Fibroblast of the aortic adventitia (primary cell): ENCODE data around the gene IGF2BP1. TPM values are rescaled to one million over a fixed set of nuclear protein-coding genes. Genes with fewer than 3 reads are reported as not detected.

Experiments
- DNase-seq: peaks from one replicate; pipeline ENCODE4 v3.0.0-alpha.2; 2010; ENCODE audit warnings: low read depth
- H3K4me3 ChIP-seq: 2 replicates; pipeline ENCODE4 v1.5.1; 2011; ENCODE audit warnings: low read depth, mild to moderate bottlenecking, control low read depth, low read length, moderate library complexity
- CTCF ChIP-seq: IDR thresholded peaks from 2 replicates; pipeline ENCODE4 v1.5.1; 2011; ENCODE audit warnings: mild to moderate bottlenecking, low read length, control low read depth, inconsistent platforms; ENCODE audit not compliant: insufficient read depth
- total RNA-seq: library from RNA; depleted of rRNA; stranded (reverse); fragments of >200 nt; gene quantifications from 2 replicates; pipeline ENCODE4 v1.2.3, GENCODE V29; 2012; ENCODE audit warnings: low replicate concordance

The IGF2BP1 gene
- total RNA-seq, 1 donor: 5.0 TPM

DNA sequence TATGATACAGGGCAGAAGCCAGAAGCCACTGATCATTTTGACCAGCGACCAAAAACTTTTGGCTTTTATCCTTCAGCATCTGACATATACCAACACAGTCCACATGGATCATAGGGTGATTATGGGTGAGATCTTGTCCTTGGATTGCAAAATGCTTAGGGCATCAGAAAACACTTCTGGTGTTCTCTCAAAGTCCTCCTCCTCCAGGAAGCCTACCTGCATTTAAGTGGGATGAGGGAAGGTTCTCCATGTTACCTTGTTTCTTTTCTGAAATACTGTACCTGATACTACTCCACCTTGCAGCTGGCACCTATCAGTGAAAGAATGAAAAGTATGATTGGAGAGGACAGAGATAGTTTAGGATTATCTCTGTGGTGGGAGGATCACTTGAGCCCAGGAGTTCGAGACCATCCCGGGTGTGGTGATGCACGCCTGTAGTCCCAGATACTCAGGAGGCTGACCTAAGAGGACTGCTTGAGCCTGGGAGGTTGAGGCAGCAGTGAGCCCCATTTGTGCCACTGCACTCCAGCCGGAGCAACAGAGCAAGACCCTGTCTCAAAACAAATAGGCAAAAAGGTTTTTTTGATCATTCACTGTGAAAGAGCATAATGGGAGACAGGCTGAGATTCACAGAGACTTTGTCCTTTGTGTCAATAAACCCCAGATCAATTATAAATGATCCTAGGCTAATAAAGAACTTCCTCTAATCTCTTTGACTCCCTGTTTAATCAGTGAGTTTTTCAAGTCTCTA, 88.6 kb downstream of the IGF2BP1 start:
- TF ChIP-seq CTCF: no peak
- H3K4me3 ChIP-seq: no peak overlapping the region
- no peak for DNase-seq

GRCh38 chr17:49086316-49086605, 89.1 kb downstream of the IGF2BP1 start:
- H3K4me3 ChIP-seq: no peak overlapping the region
- TF ChIP-seq CTCF: no peak
- DNase-seq: no peak

DNA sequence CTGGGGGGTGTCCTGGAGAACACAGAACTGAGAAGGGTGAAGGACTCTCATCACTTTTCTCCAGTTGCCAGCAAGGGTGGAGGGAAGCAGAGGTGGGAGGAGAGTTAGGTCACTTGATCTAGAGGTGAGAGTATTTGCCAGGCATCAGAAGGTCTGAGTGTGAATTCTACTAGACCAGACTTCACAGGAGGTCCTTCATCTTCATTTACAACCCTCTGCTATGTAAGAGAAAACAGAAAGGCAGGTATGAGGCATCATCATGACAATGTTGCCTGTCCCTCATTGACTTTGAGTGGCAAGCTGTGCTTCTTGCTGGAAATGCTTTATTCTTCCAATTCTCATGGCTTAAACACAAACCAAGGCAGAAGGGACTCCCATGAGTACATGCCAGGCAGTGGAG, 89.5 kb downstream of the IGF2BP1 start:
- no peak for DNase-seq
- no peak overlapping the region for H3K4me3 ChIP-seq
- TF ChIP-seq CTCF: no peak

- TF ChIP-seq CTCF: no peak
- DNase-seq: no peak
- no peak overlapping the region for H3K4me3 ChIP-seq
Observed at GRCh38 chr17:49089094-49089493, 91.9 kb downstream of the IGF2BP1 start.

DNA sequence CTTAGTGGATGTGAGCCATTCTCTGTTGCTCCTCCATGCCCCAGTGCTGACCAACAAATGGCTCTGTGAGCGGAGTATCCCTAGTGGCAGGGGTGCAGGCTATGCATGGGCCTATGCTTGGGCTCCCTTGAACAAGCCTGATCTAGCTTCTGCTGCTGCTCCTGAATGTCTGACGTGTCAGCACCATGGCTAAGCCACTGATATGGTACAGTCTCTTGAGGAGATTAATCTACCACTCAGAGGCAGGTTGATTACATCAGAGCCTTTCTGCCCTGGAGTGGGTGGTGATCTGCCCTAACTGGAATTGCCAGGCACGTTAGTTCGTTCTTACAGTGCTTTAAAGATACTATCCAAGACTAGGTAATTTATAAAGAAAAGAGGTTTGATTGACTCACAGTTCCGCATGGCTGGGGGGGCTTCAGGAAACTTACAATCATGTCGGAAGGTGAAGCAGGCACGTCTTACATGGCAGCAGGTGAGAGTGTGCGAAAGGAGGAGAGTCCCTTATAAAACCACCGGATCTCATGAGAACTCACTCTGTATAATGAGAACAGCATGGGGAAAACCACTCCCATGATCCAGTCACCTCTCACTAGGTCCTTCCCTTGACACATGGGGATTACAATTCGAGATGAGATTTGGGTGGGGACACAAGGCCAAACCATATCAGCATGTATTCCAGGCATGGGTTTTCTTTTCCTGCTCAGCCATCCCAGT, 93.9 kb downstream of the IGF2BP1 start:
- TF ChIP-seq CTCF: no peak
- H3K4me3 ChIP-seq: no peak overlapping the region
- no peak for DNase-seq

GRCh38 chr17:49093131-49093530, 95.9 kb downstream of the IGF2BP1 start:
- no peak for DNase-seq
- H3K4me3 ChIP-seq: no peak overlapping the region
- no peak for TF ChIP-seq CTCF
